Panc1 (cell line): ENCODE measurements around the gene CNTN5. TPM values are rescaled to one million over a fixed set of nuclear protein-coding genes. Genes with fewer than 3 reads are reported as not detected.

Experiments used
- ATAC-seq: fragments of 200-7000 bp; cut with Tn5 transposase; 2 replicates; pipeline ENCODE4 v1.9.1; 2020; ENCODE audit warnings: mild to moderate bottlenecking, moderate library complexity
- BruUV-seq: library from RNA; stranded (reverse); fragments of 400-500 nt; replicated peaks from 2 replicates; lab custom pipeline; 2021; lab: Mats Ljungman, UMichigan
- CTCF ChIA-PET: fragments of 300-600 bp; sonication (Branson Sonifier 250); formaldehyde crosslinking; loops from one replicate; lab custom pipeline; 2022; ENCODE audit warnings: antibody characterized with exemption; lab: Charles Lee
- POLR2A ChIA-PET: fragments of 300-600 bp; sonication (Branson Sonifier 250); formaldehyde crosslinking; loops from one replicate; lab custom pipeline; 2022; ENCODE audit warnings: antibody characterized with exemption; lab: Charles Lee
- DNase-seq: peaks from one replicate; pipeline ENCODE4 v3.0.0-alpha.2; 2010; ENCODE audit warnings: low read depth, low spot score
- H3K27ac ChIP-seq: 2 replicates; pipeline ENCODE4 v1.5.1; 2011; ENCODE audit warnings: mild to moderate bottlenecking, low read length, inconsistent platforms
- H3K27me3 ChIP-seq: fragments of 200-500 bp; sonication (Bioruptor generic); 2 replicates; pipeline ENCODE4 v1.6.0; 2014; ENCODE audit warnings: low read length, inconsistent platforms; ENCODE audit not compliant: control insufficient read depth, insufficient read depth
- H3K36me3 ChIP-seq: fragments of 200-500 bp; sonication (Bioruptor generic); 2 replicates; pipeline ENCODE4 v1.5.1; 2014; ENCODE audit warnings: inconsistent platforms, mild to moderate bottlenecking, low read length, moderate library complexity; ENCODE audit not compliant: control insufficient read depth, insufficient read depth
- H3K4me1 ChIP-seq: 2 replicates; pipeline ENCODE4 v1.5.1; 2011; ENCODE audit warnings: inconsistent platforms, mild to moderate bottlenecking, low read length, moderate library complexity; ENCODE audit not compliant: control insufficient read depth, insufficient read depth
- H3K4me3 ChIP-seq, 2 experiments: 2 replicates each; pipeline ENCODE4 v1.5.1; 2011 to 2012; ENCODE audit warnings: low read depth in 2 of 2, low read length in 2 of 2, mild to moderate bottlenecking in 2 of 2, inconsistent platforms in 1 of 2, moderate library complexity in 1 of 2
- H3K9me3 ChIP-seq: fragments of 200-500 bp; sonication (Bioruptor generic); 2 replicates; pipeline ENCODE4 v1.5.1; 2014; ENCODE audit warnings: low read depth, mild to moderate bottlenecking, inconsistent platforms, low read length, moderate library complexity; ENCODE audit not compliant: control insufficient read depth, insufficient read depth
- CTCF ChIP-seq: fragments of 450-650 bp; IDR thresholded peaks from 2 replicates; pipeline ENCODE4 v1.5.1; 2017; ENCODE audit warnings: mild to moderate bottlenecking
- POLR2AphosphoS5 ChIP-seq: IDR thresholded peaks from 2 replicates; pipeline ENCODE4 v1.6.1; 2012; ENCODE audit warnings: mild to moderate bottlenecking, low read depth, low read length, moderate library complexity
- REST ChIP-seq, 2 experiments: IDR thresholded peaks; 2 replicates each; pipeline ENCODE4 v1.6.1; 2011 to 2012; ENCODE audit warnings: low read depth in 2 of 2, control low read depth in 1 of 2, low read length in 1 of 2, mild to moderate bottlenecking in 1 of 2, moderate library complexity in 1 of 2; ENCODE audit not compliant: insufficient read depth in 1 of 2
- SIN3A ChIP-seq: IDR thresholded peaks from 2 replicates; pipeline ENCODE4 v1.6.1; 2012; ENCODE audit warnings: low read depth, mild to moderate bottlenecking, low read length, moderate library complexity, borderline replicate concordance; ENCODE audit not compliant: insufficient read depth
- TCF7L2 ChIP-seq: IDR thresholded peaks from 2 replicates; pipeline ENCODE4 v1.6.1; 2011; ENCODE audit warnings: mild to moderate bottlenecking, low read depth, low read length, inconsistent platforms
- in situ Hi-C: cut with HindIII; loops from 2 replicates; pipeline ENCODE4 v1.10.0; 2016; ENCODE audit warnings: low sequenced_read_pairs, low pct_unique_long_range_greater_than_20kb
- intact Hi-C: fragments of 100-400 bp; cut with micrococcal nuclease; formaldehyde crosslinking; loops from one replicate; pipeline ENCODE4 v1.10.0; 2022; ENCODE audit not compliant: unreplicated experiment
- total RNA-seq: library from RNA; stranded (reverse); gene quantifications from one replicate; pipeline ENCODE4 v1.2.1, GENCODE V29; 2021; ENCODE audit not compliant: unreplicated experiment

CNTN5 gene
- total RNA-seq, 1 experiment from 2014 or later, result not detected

- TF ChIP-seq REST (IDR thresholded peaks at IDR 0.05; ENCODE audit: insufficient read depth in 1 of 2, low read depth in 2 of 2, low read length in 1 of 2) (no peak), CTCF (no peak), SIN3A (no peak), TCF7L2 (no peak), POLR2AphosphoS5 (no peak)
- ATAC-seq, result no peak
- H3K9me3 ChIP-seq, result no peaks in the 10 kb centered on the region
- H3K27me3 ChIP-seq, result no peaks in the 10 kb centered on the region
- DNase-seq, result no peak
- in situ Hi-C loops (no loop called here), intact Hi-C loops (no loop called here)
- ChIA-PET POLR2A (no interaction called here), CTCF (no interaction called here)
- no peak overlapping the region for H3K27ac ChIP-seq
- no peak overlapping the region for H3K4me3 ChIP-seq
- no TSS peak for BruUV-seq
- no peaks in the 10 kb centered on the region for H3K36me3 ChIP-seq
- no peaks in the 10 kb centered on the region for H3K4me1 ChIP-seq
Measured at GRCh38 chr11:100396266-100396665, 1375.5 kb downstream of the CNTN5 start.

DNA sequence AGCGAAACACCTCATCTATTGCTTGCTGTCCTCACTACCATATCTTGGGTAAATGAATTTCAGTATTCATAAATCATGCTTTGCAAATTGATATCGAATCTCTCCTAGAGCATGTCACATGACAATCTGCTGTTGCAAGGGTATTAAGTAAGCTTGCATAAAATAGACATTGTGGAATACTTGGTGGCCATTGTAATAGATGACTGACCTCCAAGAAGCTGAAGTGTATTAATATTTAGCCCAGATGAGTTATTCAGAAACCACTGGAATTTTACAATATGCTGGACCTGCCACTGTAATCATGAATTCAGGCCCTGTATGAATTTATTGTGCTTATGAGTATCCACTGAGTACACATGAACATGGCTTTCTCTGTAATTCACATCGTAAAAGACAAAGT, 1376.7 kb downstream of the CNTN5 start:
- no peak overlapping the region for H3K27ac ChIP-seq
- CTCF ChIA-PET, result no interaction called here
- no TSS peak for BruUV-seq
- intact Hi-C loops, result no loop called here
- in situ Hi-C loops, result no loop called here
- no peak for DNase-seq
- no peaks in the 10 kb centered on the region for H3K36me3 ChIP-seq
- H3K9me3 ChIP-seq, result no peaks in the 10 kb centered on the region
- ATAC-seq, result no peak
- no peaks in the 10 kb centered on the region for H3K4me1 ChIP-seq
- no peaks in the 10 kb centered on the region for H3K27me3 ChIP-seq
- no peak for TF ChIP-seq REST (IDR thresholded peaks at IDR 0.05; ENCODE audit: insufficient read depth in 1 of 2, low read depth in 2 of 2, low read length in 1 of 2)
- no peak for TF ChIP-seq TCF7L2
- TF ChIP-seq SIN3A, result no peak
- TF ChIP-seq CTCF, result no peak
- no peak for TF ChIP-seq POLR2AphosphoS5
- H3K4me3 ChIP-seq, result no peak overlapping the region
- POLR2A ChIA-PET, result no interaction called here
